ENCODE results near the gene METTL4.

GRCh38 chr18:2510416-2510815 lies 60.9 kb downstream of the METTL4 start:
- no peak for TF ChIP-seq POLR2A (IDR thresholded peaks at IDR 0.05; ENCODE audit: low read length)
- no peak for TF ChIP-seq GATA1 (IDR thresholded peaks at IDR 0.05; ENCODE audit: low read depth, low read length)
